K562 (cell line): ENCODE results near the gene DGAT2L6. TPM values are rescaled to one million over a fixed set of nuclear protein-coding genes. Genes with fewer than 3 reads are reported as not detected.

Experiments used
- ATAC-seq: fragments of 200-7000 bp; cut with Tn5 transposase; 3 replicates; pipeline ENCODE4 v1.9.1; 2020; ENCODE audit warnings: moderate library complexity
- BruUV-seq: library from RNA; stranded (reverse); fragments of 400-500 nt; replicated peaks from 2 replicates; lab custom pipeline; 2021; lab: Mats Ljungman, UMichigan
- CTCF ChIA-PET: fragments of 300-600 bp; formaldehyde crosslinking; extraction: SDS; loops from one replicate; lab custom pipeline; 2021; ENCODE audit warnings: low intra/inter-chr PET ratio; lab: Yijun Ruan, JAX
- POLR2A ChIA-PET: fragments of 300-600, 350-650 bp; sonication (Branson Sonifier 250); formaldehyde crosslinking; extraction: SDS; loops from one replicate; lab custom pipeline; 2021; ENCODE audit warnings: antibody characterized with exemption, inconsistent platforms; lab: Yijun Ruan, JAX
- DNase-seq, 4 experiments: peaks; one replicate each; pipeline versions ENCODE4 v3.0.0 to v3.0.0-alpha.2; 2011 to 2018; ENCODE audit warnings: low spot score in 3 of 4, mixed read lengths in 3 of 4; ENCODE audit errors: extremely low read depth in 1 of 4
- FAIRE-seq: peaks from 2 replicates; lab custom pipeline; 2011; peaks lifted over from hg19 to GRCh38; lab: Jason Lieb, UNC
- H2AFZ ChIP-seq: 2 replicates; pipeline ENCODE4 v1.6.0; 2011; ENCODE audit warnings: low read depth, low read length, control low read depth, inconsistent platforms
- H3K27ac ChIP-seq: fragments of 200-600 bp; 3 replicates; pipeline ENCODE4 v1.8.0; 2011; ENCODE audit warnings: low read depth, mild to moderate bottlenecking, control low read depth, inconsistent platforms, low read length, moderate library complexity, mixed read lengths; ENCODE audit errors: extremely low read depth
- H3K27me3 ChIP-seq, 2 experiments: fragments of 300-600 bp in 1 of 2; 2 replicates in 1 of 2; 3 replicates in 1 of 2; pipeline versions ENCODE4 v1.6.0 to v1.8.0; 2011; ENCODE audit warnings: inconsistent platforms in 2 of 2, low read length in 2 of 2, mild to moderate bottlenecking in 1 of 2, mixed read lengths in 1 of 2, moderate library complexity in 1 of 2; ENCODE audit not compliant: control insufficient read depth in 2 of 2, insufficient read depth in 2 of 2
- H3K36me3 ChIP-seq: fragments of 300-600 bp; 3 replicates; pipeline ENCODE4 v1.8.0; 2011; ENCODE audit warnings: mild to moderate bottlenecking, low read length, inconsistent platforms; ENCODE audit not compliant: control insufficient read depth, insufficient read depth
- H3K4me1 ChIP-seq, 2 experiments: fragments of 200-600 bp in 1 of 2; replicated peaks in 1 of 2; 2 replicates in 1 of 2; 3 replicates in 1 of 2; pipeline versions ENCODE4 v1.5.1 to v1.8.0; 2011; ENCODE audit warnings: inconsistent platforms in 2 of 2, low read length in 2 of 2, mild to moderate bottlenecking in 1 of 2, mixed read lengths in 1 of 2, moderate library complexity in 1 of 2; ENCODE audit not compliant: control insufficient read depth in 2 of 2, insufficient read depth in 2 of 2
- H3K4me2 ChIP-seq: 2 replicates; pipeline ENCODE4 v1.6.1; 2011; ENCODE audit warnings: low read length, control low read depth, inconsistent platforms, mixed read lengths; ENCODE audit not compliant: insufficient read depth
- H3K4me3 ChIP-seq: fragments of 200-600 bp; sonication (generic), shearing (Covaris generic); 2 replicates; pipeline ENCODE4 v1.5.1; 2016; ENCODE audit warnings: control low read depth, inconsistent platforms
- H3K79me2 ChIP-seq: fragments of 200-600 bp; 3 replicates; pipeline ENCODE4 v1.8.0; 2011; ENCODE audit warnings: low read length, inconsistent platforms; ENCODE audit not compliant: control insufficient read depth, insufficient read depth
- H3K9ac ChIP-seq, 2 experiments: 2 replicates each; pipeline versions ENCODE4 v1.6.0 to v1.6.1; 2011; ENCODE audit warnings: low read depth in 2 of 2, low read length in 2 of 2, control low read depth in 1 of 2, inconsistent platforms in 1 of 2, mild to moderate bottlenecking in 1 of 2, mixed read lengths in 1 of 2; ENCODE audit not compliant: insufficient read depth in 1 of 2
- H3K9me1 ChIP-seq: one replicate; pipeline ENCODE4 v1.6.0; 2011; ENCODE audit warnings: inconsistent platforms, mild to moderate bottlenecking, low read length, moderate library complexity; ENCODE audit not compliant: control insufficient read depth, insufficient read depth
- H3K9me3 ChIP-seq: replicated peaks from 2 replicates; pipeline ENCODE4 v1.5.1; 2011; ENCODE audit warnings: low read depth, low read length, inconsistent platforms; ENCODE audit not compliant: control insufficient read depth, insufficient read depth
- H4K20me1 ChIP-seq: replicated peaks from 2 replicates; pipeline ENCODE4 v1.6.1; 2011; ENCODE audit warnings: low read length, inconsistent platforms, mixed read lengths; ENCODE audit not compliant: control insufficient read depth, insufficient read depth
- HEY1 ChIP-seq: fragments of 250-450 bp; sonication (Bioruptor Pico); IDR thresholded peaks from 2 replicates; pipeline ENCODE4 v1.5.0; 2020; ENCODE audit warnings: mild to moderate bottlenecking, moderate library complexity, borderline replicate concordance
- PHF20 ChIP-seq: fragments of 450-650 bp; IDR thresholded peaks from 2 replicates; pipeline ENCODE4 v1.6.1; 2018; ENCODE audit not compliant: partially characterized antibody
- WGBS: fragments of 100-300 bp; shearing (Covaris generic); methylation state at CpG from one replicate; pipeline ENCODE4 v1.1.6; 2016; ENCODE audit warnings: low coverage, mixed read lengths; ENCODE audit not compliant: insufficient coverage; ENCODE audit errors: missing lambda C conversion rate; 5-methylcytosine and 5-hydroxymethylcytosine counted together
- in situ Hi-C: fragments of 300-500 bp; cut with MboI; formaldehyde crosslinking; loops from 4 replicates; pipeline ENCODE4 v1.15.0; 2018; ENCODE audit warnings: inconsistent platforms, mixed read lengths
- intact Hi-C: fragments of 100-400 bp; cut with micrococcal nuclease; formaldehyde crosslinking; loops from 2 replicates; pipeline ENCODE4 v1.14.2; 2022
- polyA plus RNA-seq, 8 experiments: library from polyadenylated mRNA; depleted of rRNA in 4 of 8; stranded (reverse) in 5 of 8; unstranded in 3 of 8; fragments of >200 nt; fragmentation: Nextera tagmentation in 2 of 8; fragmentation: Illumina TruSeq in 1 of 8; extraction: Ambion mirVana in 2 of 8; extraction: Trizol in 1 of 8; gene quantifications; 2 replicates each; pipeline versions ENCODE4 v1.2.1 to v1.2.3, GENCODE V29; 2011 to 2014; ENCODE audit warnings: inconsistent platforms in 1 of 8, missing spikeins in 1 of 8
- total RNA-seq, 7 experiments: library from RNA; depleted of rRNA in 6 of 7; stranded (reverse); fragments of >200 nt in 6 of 7; fragmentation: Illumina TruSeq in 2 of 7; extraction: Trizol in 2 of 7; gene quantifications; 2 replicates each; pipeline versions ENCODE4 v1.2.1 to v1.2.3, GENCODE V29; 2011 to 2021; ENCODE audit warnings: low replicate concordance in 1 of 7
- TF ChIP-seq, protein P1 (sequence below): fragments of 450-650 bp; IDR thresholded peaks from 2 replicates; pipeline ENCODE4 v1.7.1; 2018; ENCODE audit warnings: mild to moderate bottlenecking, low read depth; ENCODE audit not compliant: partially characterized antibody
- TF ChIP-seq, protein P2 (sequence below): fragments of 200-600 bp; sonication (generic); IDR thresholded peaks from one replicate; pipeline ENCODE4 v1.6.1; 2012; ENCODE audit warnings: mild to moderate bottlenecking, low read depth, low read length, inconsistent platforms

DGAT2L6 gene
- total and polyA plus RNA-seq, 9 of the 15 experiments (the other 6 are each of a cell fraction or from before 2014, with no cell fraction given), result not detected

DNA sequence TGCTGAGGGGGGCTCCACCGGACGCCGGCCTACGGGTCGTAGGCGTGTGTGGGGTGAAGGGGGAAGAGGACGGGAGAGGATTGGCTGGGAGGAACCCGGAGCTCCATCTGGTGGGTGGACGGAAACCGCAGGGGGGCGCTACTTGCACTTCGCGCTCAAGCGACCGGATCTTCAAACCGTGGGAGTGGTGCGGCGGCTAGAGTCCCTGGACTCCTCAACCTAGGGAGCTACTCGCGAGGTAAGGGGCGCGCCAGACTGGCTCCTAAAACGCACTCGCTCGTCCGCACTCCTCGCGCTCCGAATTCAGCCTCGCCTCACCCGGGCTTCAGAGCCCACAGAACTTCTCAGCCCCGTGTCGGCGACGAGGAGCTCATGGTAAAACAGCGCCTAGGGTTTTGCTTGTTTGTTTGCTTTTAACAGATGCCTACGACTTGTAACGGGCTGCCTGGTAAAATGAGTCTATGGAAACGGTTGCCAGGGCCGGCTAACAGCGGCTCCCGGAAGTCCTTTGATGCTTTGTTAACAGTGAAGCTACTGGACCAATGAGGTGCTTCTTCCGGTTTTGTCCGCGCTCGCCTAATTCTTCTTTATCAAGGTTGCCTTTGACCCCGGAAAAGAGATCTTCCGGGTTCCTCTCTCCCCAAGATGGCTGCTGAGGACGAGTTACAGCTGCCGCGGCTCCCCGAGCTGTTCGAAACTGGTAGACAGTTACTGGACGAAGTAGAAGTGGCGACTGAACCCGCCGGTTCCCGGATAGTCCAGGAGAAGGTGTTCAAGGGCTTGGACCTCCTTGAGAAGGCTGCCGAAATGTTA, 43.8 kb upstream of the DGAT2L6 start, which contains the start of gene IGBP1 (continued):
- TF ChIP-seq, protein P1, sequence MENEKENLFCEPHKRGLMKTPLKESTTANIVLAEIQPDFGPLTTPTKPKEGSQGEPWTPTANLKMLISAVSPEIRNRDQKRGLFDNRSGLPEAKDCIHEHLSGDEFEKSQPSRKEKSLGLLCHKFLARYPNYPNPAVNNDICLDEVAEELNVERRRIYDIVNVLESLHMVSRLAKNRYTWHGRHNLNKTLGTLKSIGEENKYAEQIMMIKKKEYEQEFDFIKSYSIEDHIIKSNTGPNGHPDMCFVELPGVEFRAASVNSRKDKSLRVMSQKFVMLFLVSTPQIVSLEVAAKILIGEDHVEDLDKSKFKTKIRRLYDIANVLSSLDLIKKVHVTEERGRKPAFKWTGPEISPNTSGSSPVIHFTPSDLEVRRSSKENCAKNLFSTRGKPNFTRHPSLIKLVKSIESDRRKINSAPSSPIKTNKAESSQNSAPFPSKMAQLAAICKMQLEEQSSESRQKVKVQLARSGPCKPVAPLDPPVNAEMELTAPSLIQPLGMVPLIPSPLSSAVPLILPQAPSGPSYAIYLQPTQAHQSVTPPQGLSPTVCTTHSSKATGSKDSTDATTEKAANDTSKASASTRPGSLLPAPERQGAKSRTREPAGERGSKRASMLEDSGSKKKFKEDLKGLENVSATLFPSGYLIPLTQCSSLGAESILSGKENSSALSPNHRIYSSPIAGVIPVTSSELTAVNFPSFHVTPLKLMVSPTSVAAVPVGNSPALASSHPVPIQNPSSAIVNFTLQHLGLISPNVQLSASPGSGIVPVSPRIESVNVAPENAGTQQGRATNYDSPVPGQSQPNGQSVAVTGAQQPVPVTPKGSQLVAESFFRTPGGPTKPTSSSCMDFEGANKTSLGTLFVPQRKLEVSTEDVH, result peak; percentile 71
- TF ChIP-seq, all 486 proteins: peak for 92

- in situ Hi-C loops (no loop called here), intact Hi-C loops (no loop called here)
- WGBS, result 0% methylated on average over 10 of the region's 12 CpGs
- Histone ChIP-seq H3K9ac (peak overlapping the region; percentile 95 to 96), H3K27me3 (no peaks in the 10 kb centered on the region), H3K27ac (peak overlapping the region; percentile 97), H3K79me2 (peaks cover 21% of the 10 kb centered on the region), H3K4me2 (peak overlapping the region; percentile 99), H4K20me1 (no peaks in the 10 kb centered on the region; the same call in 1 of the 2 replicates), H3K36me3 (peaks cover 30% of the 10 kb centered on the region), H2AFZ (peak overlapping the region; percentile 90), H3K9me3 (no peaks in the 10 kb centered on the region), H3K4me1 (peaks cover 5 to 8% of the 10 kb centered on the region in 2 experiments; a peak in 3 of 5 replicates), H3K4me3 (peak overlapping the region; percentile 84), H3K9me1 (peaks cover 2% of the 10 kb centered on the region)
- BruUV-seq, result TSS peak; percentile 73
- CTCF ChIA-PET, result no interaction called here
- FAIRE-seq (peak; percentile 52), ATAC-seq (peak; percentile 56), DNase-seq (peak; percentile 18 to 28 (median 24))
- POLR2A ChIA-PET, result interaction anchor here (0.7 to 1.9 kb wide), 6 partner anchors 8 to 34 kb away, joined by 3 to 13 read pairs (median 3); no protein-coding TSS in a partner anchor
- TF ChIP-seq, protein P2, sequence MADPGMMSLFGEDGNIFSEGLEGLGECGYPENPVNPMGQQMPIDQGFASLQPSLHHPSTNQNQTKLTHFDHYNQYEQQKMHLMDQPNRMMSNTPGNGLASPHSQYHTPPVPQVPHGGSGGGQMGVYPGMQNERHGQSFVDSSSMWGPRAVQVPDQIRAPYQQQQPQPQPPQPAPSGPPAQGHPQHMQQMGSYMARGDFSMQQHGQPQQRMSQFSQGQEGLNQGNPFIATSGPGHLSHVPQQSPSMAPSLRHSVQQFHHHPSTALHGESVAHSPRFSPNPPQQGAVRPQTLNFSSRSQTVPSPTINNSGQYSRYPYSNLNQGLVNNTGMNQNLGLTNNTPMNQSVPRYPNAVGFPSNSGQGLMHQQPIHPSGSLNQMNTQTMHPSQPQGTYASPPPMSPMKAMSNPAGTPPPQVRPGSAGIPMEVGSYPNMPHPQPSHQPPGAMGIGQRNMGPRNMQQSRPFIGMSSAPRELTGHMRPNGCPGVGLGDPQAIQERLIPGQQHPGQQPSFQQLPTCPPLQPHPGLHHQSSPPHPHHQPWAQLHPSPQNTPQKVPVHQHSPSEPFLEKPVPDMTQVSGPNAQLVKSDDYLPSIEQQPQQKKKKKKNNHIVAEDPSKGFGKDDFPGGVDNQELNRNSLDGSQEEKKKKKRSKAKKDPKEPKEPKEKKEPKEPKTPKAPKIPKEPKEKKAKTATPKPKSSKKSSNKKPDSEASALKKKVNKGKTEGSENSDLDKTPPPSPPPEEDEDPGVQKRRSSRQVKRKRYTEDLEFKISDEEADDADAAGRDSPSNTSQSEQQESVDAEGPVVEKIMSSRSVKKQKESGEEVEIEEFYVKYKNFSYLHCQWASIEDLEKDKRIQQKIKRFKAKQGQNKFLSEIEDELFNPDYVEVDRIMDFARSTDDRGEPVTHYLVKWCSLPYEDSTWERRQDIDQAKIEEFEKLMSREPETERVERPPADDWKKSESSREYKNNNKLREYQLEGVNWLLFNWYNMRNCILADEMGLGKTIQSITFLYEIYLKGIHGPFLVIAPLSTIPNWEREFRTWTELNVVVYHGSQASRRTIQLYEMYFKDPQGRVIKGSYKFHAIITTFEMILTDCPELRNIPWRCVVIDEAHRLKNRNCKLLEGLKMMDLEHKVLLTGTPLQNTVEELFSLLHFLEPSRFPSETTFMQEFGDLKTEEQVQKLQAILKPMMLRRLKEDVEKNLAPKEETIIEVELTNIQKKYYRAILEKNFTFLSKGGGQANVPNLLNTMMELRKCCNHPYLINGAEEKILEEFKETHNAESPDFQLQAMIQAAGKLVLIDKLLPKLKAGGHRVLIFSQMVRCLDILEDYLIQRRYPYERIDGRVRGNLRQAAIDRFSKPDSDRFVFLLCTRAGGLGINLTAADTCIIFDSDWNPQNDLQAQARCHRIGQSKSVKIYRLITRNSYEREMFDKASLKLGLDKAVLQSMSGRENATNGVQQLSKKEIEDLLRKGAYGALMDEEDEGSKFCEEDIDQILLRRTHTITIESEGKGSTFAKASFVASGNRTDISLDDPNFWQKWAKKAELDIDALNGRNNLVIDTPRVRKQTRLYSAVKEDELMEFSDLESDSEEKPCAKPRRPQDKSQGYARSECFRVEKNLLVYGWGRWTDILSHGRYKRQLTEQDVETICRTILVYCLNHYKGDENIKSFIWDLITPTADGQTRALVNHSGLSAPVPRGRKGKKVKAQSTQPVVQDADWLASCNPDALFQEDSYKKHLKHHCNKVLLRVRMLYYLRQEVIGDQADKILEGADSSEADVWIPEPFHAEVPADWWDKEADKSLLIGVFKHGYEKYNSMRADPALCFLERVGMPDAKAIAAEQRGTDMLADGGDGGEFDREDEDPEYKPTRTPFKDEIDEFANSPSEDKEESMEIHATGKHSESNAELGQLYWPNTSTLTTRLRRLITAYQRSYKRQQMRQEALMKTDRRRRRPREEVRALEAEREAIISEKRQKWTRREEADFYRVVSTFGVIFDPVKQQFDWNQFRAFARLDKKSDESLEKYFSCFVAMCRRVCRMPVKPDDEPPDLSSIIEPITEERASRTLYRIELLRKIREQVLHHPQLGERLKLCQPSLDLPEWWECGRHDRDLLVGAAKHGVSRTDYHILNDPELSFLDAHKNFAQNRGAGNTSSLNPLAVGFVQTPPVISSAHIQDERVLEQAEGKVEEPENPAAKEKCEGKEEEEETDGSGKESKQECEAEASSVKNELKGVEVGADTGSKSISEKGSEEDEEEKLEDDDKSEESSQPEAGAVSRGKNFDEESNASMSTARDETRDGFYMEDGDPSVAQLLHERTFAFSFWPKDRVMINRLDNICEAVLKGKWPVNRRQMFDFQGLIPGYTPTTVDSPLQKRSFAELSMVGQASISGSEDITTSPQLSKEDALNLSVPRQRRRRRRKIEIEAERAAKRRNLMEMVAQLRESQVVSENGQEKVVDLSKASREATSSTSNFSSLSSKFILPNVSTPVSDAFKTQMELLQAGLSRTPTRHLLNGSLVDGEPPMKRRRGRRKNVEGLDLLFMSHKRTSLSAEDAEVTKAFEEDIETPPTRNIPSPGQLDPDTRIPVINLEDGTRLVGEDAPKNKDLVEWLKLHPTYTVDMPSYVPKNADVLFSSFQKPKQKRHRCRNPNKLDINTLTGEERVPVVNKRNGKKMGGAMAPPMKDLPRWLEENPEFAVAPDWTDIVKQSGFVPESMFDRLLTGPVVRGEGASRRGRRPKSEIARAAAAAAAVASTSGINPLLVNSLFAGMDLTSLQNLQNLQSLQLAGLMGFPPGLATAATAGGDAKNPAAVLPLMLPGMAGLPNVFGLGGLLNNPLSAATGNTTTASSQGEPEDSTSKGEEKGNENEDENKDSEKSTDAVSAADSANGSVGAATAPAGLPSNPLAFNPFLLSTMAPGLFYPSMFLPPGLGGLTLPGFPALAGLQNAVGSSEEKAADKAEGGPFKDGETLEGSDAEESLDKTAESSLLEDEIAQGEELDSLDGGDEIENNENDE, result no peak
- TF ChIP-seq PHF20 (peak; percentile 8), HEY1 (CRISPR knock-in tag) (no peak)
Observed at GRCh38 chrX:70134116-70134477, 43.2 kb upstream of the DGAT2L6 start.
